Stimulated activated CD4-positive, alpha-beta T cell treated with anti-CD3 and anti-CD28 coated beads, TNF-alpha, amount 100 ng/mL, for 4 hours (primary cell): Measurements from ENCODE around the gene C4orf51.

Experiments used
- DNase-seq, 3 experiments: peaks; one replicate each; pipeline ENCODE4 v3.0.0-alpha.2; 2020; ENCODE audit warnings: low read depth in 3 of 3

C4orf51 gene

DNA sequence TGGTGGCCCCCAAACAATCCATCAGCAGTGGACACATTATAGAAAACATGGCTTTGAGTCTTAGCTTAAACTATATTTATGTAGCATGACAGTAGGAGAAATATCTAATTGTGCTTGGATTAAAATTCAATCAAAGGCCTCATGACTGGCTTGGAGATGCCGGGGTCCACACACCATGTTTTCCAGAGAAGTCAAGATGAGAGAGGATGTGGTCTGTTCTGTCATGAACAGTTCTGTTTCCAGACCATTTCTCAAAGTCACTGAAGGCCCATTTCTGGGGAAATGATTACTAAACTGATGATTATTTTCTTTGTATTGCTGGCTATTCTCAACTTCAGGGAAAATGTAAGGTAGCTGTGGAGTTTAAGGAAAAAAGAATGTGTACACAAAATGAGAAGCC lies 76.3 kb downstream of the C4orf51 start:
- no peak for DNase-seq

DNA sequence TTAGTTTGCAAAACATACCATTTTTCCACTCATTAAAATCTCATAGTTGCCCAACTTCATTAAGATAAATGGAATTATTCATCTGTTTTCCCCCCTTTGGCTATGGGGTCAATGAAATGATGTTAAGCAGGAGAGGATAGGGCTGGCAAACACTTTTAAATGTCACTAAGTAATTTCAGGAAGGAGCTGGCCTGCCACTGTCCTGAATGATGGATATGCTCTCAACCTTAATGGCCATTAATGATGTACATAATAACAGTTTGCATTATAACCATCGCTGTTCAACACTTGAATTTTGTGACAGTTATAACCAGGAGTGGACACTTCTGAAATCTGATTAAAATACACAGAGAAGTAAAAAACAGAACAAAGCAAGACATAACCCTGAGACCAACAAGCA lies 77.2 kb downstream of the C4orf51 start:
- DNase-seq: no peak

DNA sequence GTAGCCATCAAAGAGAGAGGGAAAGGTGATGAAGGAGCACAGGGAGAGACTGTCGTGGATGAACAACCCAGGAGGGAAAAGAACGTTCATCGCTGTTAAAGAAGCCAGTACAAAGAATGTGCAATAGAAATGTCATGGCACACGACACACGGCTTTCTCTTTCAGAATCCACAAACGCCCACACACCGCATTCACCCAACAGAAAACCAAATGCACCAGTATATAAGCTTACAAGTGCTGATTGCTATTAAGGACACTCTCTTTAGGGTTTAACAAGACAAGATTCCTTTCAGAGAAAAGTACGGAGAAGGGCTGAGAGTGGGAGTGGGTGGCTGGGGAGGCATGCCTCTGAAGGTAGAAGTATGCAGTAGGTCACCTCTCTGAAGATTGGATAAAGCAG lies 80.2 kb downstream of the C4orf51 start:
- DNase-seq: no peak

DNA sequence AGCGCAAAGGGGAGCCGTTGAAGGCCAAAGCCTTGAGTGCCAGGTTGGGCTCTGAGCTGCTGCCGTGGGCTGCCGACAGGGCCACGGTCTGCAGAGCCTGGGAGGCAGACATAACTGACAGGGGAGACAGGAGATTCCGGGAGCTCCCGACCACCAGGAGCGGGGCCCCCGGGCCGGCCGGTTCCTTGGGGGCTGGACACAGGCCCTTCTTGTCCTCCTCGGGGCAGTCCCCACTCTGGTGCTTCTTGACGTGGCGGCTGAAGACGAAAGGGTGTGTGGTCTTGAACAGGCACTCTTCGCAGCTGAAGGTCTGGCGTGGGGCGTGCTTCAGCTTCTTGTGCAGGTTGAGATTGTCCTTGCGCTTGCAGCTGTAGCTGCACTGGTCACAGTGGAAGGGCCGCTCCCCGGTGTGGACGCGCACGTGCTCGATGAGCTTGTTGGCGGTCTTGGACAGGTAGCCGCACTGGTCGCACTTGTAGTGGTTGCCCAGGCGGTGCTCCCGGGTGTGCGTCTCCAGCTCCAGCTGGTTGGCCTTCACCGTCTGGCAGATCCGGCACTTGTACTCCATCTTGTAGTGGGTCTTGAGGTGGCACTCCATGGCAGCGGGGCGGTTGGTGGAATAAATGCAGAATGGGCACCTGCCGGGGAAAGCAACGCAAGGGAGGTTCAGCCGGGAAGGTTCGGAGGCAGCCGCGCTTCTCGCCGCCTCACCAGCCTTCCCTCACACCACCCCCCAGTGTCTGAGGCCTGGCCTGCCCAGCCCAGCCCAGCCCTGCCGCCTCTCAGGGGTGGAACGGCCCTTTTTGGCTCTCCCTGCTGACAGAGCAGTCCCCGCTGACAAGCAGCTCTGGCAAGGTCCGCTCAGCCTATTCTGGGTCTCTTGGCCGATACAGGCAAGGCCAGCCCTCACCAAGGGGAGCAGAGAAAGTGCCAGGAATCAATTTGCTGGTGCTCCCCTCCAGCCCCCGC lies 81.3 kb downstream of the C4orf51 start:
- DNase-seq: no peak

DNA sequence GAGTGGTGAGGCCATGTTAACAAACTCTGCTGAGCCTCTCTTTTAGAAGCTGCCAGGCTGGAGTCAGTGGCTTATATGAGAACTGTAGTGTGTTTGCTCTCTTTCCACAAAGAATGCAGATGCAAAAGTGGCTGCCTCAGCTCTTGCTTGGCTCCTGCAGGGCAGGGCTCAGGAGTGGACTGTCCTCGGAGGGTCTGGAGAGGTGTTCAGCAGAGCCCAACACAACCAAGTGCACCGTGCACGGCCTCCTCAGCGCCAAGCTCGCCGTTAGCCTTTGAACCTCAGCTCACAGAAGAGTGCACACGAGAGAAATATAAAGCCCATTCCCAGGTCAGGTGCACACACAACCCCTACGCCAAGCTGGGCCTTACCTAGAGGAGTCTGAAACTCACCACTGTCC lies 82.8 kb downstream of the C4orf51 start:
- DNase-seq: no peak

DNA sequence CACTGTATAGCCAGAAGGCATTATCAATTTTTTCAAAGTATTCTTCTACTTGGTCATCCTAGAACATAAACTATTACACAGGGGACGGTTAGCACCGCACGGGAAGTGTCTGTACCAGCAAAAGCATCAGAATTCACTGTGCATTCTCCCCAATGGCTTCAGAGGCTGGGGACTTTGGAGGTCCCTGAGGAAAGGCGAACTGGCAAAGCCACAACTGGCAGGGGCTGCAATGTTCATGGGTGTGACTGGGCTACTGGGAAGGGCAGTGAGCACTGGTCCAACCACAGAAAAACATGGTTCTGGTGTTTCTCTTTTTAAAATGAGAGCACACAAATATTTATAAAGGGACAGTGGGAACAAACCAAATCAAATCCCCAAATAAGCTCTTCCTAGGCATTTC lies 83.5 kb downstream of the C4orf51 start:
- no peak for DNase-seq

DNA sequence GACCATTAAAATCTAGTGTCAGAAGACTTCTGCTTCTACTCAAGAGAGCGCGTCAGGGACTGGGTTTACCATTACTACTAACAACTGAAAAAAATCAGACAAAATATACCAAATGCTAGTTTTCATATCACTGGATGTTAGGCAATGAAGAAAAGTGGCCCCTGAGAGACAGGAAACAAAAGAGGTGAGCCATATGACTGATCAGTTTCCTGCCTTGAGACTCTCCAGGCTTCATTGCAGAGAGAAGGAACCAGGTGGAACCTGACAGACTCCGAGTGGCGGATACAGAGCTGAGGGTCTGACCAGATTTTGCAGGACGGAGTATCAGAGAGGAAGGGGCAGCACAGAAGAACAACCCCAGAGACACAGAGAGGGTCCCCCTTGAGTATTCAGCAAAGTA lies 86.3 kb downstream of the C4orf51 start:
- DNase-seq: no peak

DNA sequence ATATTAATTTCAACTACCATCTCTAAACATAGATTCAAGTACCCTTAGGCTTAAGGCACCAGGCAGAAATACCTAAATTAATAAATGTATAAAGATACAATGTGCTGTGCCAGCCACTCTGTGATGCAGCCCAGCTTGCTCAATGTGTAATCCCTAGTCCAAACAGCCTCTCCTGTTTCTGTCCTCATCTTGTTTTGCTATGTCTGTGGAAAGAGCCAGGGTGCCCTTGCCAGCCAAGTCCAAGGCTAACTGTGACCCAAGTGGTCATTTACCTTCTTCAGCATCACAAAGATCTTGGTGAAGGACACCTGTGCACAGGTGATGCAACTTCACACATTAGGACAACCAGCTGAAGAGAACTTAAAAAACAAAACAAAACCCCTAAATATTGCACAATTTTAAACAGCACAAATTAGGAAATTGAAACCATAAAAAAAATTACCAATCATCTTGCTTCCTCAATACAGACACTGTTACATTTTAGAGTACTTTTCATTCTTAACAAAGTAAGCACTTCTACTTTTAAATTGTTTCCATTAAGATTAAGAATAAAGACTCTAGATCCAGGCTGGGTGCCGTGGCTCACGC lies 89.6 kb downstream of the C4orf51 start:
- DNase-seq: no peak

DNA sequence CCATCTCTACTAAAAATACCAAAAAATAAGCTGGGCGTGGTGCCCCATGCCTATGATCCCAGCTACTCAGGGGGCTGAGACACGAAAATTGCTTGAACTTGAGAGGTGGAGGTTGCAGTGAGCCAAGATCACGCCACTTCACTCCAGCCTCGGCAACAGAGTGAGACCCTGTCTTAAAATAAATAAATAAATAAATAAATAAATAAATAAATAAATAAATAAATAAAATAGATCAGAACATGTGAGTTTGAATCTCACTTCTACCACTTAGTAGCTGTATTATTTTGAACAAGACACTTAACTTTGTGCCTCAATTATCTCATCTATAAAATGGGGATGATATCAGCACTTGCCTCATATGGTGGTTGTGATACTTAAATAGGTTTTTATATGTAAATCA lies 90.2 kb downstream of the C4orf51 start:
- DNase-seq: no peak

DNA sequence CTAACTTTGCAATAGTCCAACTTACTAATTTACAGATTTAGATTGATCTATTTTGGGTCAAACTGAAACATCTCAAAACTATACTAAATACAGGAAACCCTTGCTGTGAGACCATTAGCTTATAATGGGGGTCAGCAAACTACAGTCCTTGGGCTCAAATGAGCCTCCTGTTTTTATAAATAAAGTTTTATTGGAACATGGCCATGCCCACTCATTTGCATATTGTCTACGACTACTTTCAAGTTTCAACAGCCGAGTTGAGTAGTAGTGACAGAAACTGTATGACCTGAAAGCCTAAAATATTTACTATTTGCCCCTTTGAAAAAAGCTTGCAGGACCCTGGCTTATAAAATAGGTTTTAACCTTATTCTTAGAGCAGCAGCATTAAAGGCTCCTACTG lies 92.4 kb downstream of the C4orf51 start:
- no peak for DNase-seq

DNA sequence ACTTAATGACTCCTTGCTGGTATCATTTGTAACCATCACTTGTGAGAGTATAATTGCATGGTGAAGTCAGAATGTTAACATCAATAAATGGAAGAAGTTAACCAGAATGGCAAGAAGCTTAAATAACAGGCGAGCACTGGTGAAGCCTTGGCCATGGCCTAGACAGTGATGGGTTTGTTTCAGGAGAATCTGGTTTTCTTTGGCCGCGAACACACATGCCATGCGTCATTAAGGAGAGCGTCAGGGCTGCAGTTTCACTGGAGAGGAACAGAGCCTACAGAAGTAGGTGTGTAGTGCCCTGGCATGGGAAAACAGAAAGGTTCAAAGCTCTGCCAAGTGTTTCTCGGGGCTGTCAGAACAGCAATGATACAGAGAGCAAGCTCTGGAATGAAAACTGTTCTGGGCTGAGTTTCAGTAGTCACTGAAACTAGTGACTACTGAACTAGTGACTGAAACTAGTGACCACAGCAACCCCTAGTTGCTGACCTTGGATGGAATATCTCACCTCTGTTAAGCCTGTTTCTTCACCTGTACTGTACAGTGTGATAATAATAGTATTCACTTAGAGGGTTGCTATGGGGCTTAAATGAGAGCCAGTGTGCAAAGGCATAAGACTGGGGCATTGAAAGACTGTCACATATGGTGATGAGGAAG lies 93.8 kb downstream of the C4orf51 start:
- no peak for DNase-seq

DNA sequence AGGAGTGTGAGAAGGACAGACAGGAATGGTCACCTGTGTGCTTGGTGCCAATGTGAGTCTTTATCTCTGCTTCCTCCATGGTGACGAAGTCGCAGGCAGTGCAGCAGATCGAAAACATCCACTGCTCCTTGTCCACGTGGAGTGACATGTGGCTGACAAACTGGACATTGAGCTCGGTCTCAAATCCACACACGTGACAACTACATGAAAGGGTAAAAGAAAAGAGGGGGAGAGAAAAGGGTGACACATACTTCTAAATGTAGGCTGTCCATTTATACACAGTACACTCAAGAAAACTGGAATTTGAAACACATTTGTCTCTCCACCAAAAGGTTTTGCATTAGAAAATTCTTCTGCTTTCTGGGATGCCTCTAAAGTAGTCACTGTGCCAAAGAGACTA lies 94.5 kb downstream of the C4orf51 start:
- no peak for DNase-seq

DNA sequence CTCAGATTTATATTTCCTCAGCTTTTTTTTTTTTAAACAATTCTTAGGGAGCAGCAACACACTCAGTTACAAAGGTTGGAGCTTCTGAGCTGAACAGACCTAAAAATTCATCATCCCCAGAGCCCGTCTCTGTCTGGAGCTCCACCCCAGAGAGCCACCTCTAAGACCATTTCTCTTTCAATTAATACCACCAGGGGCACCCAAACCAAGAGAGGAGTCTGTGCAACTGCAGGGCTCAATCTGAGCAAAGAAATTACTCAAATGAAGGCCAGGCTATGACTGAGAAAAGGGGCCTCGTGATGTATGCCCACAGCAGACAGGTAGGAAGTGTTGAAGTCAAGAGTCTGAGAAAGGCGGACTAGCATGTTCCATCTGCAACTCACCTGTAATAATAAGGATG lies 95.5 kb downstream of the C4orf51 start:
- DNase-seq: no peak

DNA sequence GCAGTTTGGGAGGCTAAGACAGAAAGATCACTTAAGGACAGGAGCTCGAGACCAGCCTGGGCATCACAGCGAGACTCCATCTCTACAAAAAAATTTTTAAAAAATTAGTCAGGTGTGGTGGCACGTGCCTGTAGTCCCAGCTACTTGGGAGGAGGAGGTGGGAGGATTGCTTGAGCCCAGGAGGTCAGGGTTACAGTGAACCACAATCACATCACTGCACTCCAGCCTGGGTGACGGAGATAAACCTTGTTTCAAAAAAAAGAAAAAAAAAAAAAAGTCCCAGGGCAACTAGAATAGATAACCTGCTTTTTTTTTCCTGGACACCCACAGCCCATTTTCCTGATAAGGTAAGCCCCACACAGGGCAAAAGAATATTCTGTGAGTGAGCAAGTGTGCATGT lies 96.3 kb downstream of the C4orf51 start:
- DNase-seq: no peak

DNA sequence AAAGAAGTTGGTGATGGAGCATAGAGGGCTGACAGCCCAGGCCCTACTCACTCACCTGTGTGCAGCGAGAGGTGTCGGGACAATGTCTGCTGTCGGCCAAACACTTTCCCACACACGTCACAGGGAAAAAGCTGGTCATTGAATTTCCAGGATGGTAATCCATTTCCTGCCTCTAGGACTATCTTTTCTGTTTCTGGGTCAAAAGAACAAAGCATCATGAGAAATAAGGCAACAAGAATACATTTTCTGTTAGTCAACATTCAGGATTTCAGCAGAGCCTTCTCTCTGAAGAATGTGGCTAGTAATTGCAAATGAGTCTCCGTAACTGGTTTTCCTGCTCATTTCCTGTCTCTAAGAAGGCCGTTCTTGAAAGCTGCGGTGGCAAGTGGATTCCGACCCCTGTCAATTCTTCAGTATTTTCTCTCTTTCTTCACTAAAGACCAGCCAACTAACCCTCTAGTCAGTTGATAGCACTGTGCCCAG lies 99.4 kb downstream of the C4orf51 start:
- DNase-seq: no peak

DNA sequence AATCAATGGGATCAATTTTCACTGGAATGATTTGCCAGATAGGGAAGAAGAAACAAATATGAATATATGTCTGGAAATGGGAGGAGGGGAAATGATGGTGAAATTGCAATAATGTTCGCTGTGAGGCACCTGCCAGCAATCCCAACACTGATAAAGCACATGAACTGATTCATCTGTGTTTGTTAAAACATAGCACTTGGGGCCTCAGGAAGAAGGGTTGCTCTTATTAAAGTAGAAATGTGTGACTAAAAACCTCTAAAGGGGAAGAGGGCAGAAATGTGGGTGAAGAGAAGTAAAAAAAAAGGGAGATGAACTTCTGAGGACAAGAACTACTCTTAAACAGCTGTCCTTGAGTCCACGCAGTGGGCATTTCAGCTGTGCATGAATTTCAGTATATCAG lies 101.4 kb downstream of the C4orf51 start:
- no peak for DNase-seq
